HepG2 (cell line): Measurements from ENCODE around the gene PPIP5K1. TPM values are rescaled to one million over a fixed set of nuclear protein-coding genes. Genes with fewer than 3 reads are reported as not detected.

Experiments used
- ATAC-seq: fragments of 200-7000 bp; cut with Tn5 transposase; 3 replicates; pipeline ENCODE4 v1.9.1; 2020; ENCODE audit warnings: mild to moderate bottlenecking, moderate library complexity
- BruUV-seq: library from RNA; stranded (reverse); fragments of 400-500 nt; replicated peaks from 2 replicates; lab custom pipeline; 2021; lab: Mats Ljungman, UMichigan
- CTCF ChIA-PET: fragments of 300-600 bp; formaldehyde crosslinking; extraction: SDS; loops from one replicate; lab custom pipeline; 2021; ENCODE audit warnings: low total read pairs, inconsistent platforms, low intra/inter-chr PET ratio; lab: Yijun Ruan, JAX
- POLR2A ChIA-PET: fragments of 350-600 bp; sonication (Branson Sonifier 250); formaldehyde crosslinking; loops from one replicate; lab custom pipeline; 2020; ENCODE audit warnings: antibody characterized with exemption, inconsistent platforms; lab: Yijun Ruan, JAX
- DNase-seq: peaks from one replicate; pipeline ENCODE4 v3.0.0-alpha.2; 2015; ENCODE audit warnings: low spot score
- FAIRE-seq: peaks from 3 replicates; lab custom pipeline; 2011; peaks lifted over from hg19 to GRCh38; lab: Jason Lieb, UNC
- H2AFZ ChIP-seq: one replicate; pipeline ENCODE4 v1.6.1; 2011; ENCODE audit warnings: low read length, inconsistent platforms
- H3K27ac ChIP-seq: fragments of 300-600 bp; 3 replicates; pipeline ENCODE4 v1.8.0; 2011; ENCODE audit warnings: mixed run types, mild to moderate bottlenecking, mixed read lengths, low read length, inconsistent platforms; ENCODE audit not compliant: insufficient read depth; ENCODE audit errors: extremely low read length
- H3K27me3 ChIP-seq, 2 experiments: fragments of 200-600 bp in 1 of 2; 2 replicates in 1 of 2; 3 replicates in 1 of 2; pipeline versions ENCODE4 v1.6.0 to v1.8.0; 2011; ENCODE audit warnings: low read length in 2 of 2, mild to moderate bottlenecking in 2 of 2, moderate library complexity in 2 of 2, inconsistent platforms in 1 of 2; ENCODE audit not compliant: insufficient read depth in 2 of 2, control insufficient read depth in 1 of 2
- H3K36me3 ChIP-seq, 2 experiments: fragments of 200-600 bp in 1 of 2; replicated peaks in 1 of 2; 2 replicates in 1 of 2; 3 replicates in 1 of 2; pipeline versions ENCODE4 v1.5.1 to v1.8.0; 2011; ENCODE audit warnings: low read length in 2 of 2, inconsistent platforms in 1 of 2; ENCODE audit not compliant: insufficient read depth in 2 of 2, control insufficient read depth in 1 of 2
- H3K4me1 ChIP-seq: 2 replicates; pipeline ENCODE4 v1.5.1; 2012; ENCODE audit warnings: low read length, inconsistent platforms; ENCODE audit not compliant: insufficient read depth
- H3K4me2 ChIP-seq: 2 replicates; pipeline ENCODE4 v1.6.0; 2011; ENCODE audit warnings: low read depth, low read length, inconsistent platforms
- H3K4me3 ChIP-seq, 3 experiments: fragments of 200-600 bp in 1 of 3; sonication (generic), shearing (Covaris generic) in 1 of 3; replicated peaks in 1 of 3; 2 replicates each; pipeline ENCODE4 v1.5.1; 2011 to 2016; ENCODE audit warnings: low read length in 3 of 3, inconsistent platforms in 2 of 3, low read depth in 2 of 3, mild to moderate bottlenecking in 2 of 3, control low read depth in 1 of 3, mixed read lengths in 1 of 3; ENCODE audit not compliant: insufficient read depth in 1 of 3
- H3K79me2 ChIP-seq: one replicate; pipeline ENCODE4 v1.6.1; 2011; ENCODE audit warnings: low read length, inconsistent platforms; ENCODE audit not compliant: insufficient read depth
- H3K9ac ChIP-seq: 2 replicates; pipeline ENCODE4 v1.6.0; 2011; ENCODE audit warnings: mild to moderate bottlenecking, low read depth, low read length, inconsistent platforms; ENCODE audit not compliant: insufficient read depth
- H3K9me3 ChIP-seq: 2 replicates; pipeline ENCODE4 v1.5.1; 2012; ENCODE audit warnings: mild to moderate bottlenecking, low read length
- H4K20me1 ChIP-seq: 2 replicates; pipeline ENCODE4 v1.6.0; 2011; ENCODE audit warnings: inconsistent platforms, mild to moderate bottlenecking, low read length, moderate library complexity; ENCODE audit not compliant: insufficient read depth
- PCBP1 ChIP-seq: fragments of 200-400 bp; formaldehyde crosslinking; IDR thresholded peaks from 2 replicates; pipeline ENCODE4 v1.6.1; 2017; ENCODE audit warnings: mild to moderate bottlenecking, low read depth, low read length, borderline replicate concordance
- SNAPC2 ChIP-seq: sonication (generic); formaldehyde crosslinking; IDR thresholded peaks from 2 replicates; pipeline ENCODE4 v1.8.1; 2022; ENCODE audit warnings: mild to moderate bottlenecking, missing genetic modification reagents
- ZNF574 ChIP-seq: sonication (generic); formaldehyde crosslinking; IDR thresholded peaks from 2 replicates; pipeline ENCODE4 v1.4.0; 2020; ENCODE audit warnings: missing genetic modification reagents
- ZSCAN21 ChIP-seq: sonication (generic); formaldehyde crosslinking; IDR thresholded peaks from 2 replicates; pipeline ENCODE4 v1.8.0; 2022; ENCODE audit warnings: mild to moderate bottlenecking, missing genetic modification reagents, moderate library complexity, borderline replicate concordance
- WGBS: methylation state at CpG from one replicate; pipeline ENCODE4 v1.1.6; 2017; ENCODE audit warnings: low lambda C conversion rate; 5-methylcytosine and 5-hydroxymethylcytosine counted together
- in situ Hi-C: cut with HindIII; loops from 2 replicates; pipeline ENCODE4 v1.10.0; 2017; ENCODE audit warnings: low pct_unique_long_range_greater_than_20kb; ENCODE audit not compliant: extremely low pct_ligation_motif_present
- intact Hi-C: fragments of 100-400 bp; cut with micrococcal nuclease; formaldehyde crosslinking; loops from one replicate; pipeline ENCODE4 v1.10.0; 2022; ENCODE audit not compliant: unreplicated experiment
- polyA plus RNA-seq, 8 experiments: library from polyadenylated mRNA; depleted of rRNA in 3 of 8; stranded (reverse) in 7 of 8; unstranded in 1 of 8; fragments of >200 nt; fragmentation: Illumina TruSeq in 4 of 8; extraction: Trizol in 4 of 8; gene quantifications; 2 replicates each; pipeline versions ENCODE4 v1.2.1 to v1.2.3, GENCODE V29; 2011 to 2016; ENCODE audit warnings: low read depth in 4 of 8, missing spikeins in 1 of 8, mixed read lengths in 1 of 8; ENCODE audit not compliant: insufficient read depth in 1 of 8
- total RNA-seq, 5 experiments: library from RNA; depleted of rRNA; stranded (reverse); fragments of >200 nt; fragmentation: Illumina TruSeq; extraction: Trizol; gene quantifications; 2 replicates each; pipeline ENCODE4 v1.2.3, GENCODE V29; 2016; ENCODE audit warnings: low read depth in 1 of 5
- TF ChIP-seq, protein P1 (sequence below): sonication (generic); formaldehyde crosslinking; IDR thresholded peaks from 2 replicates; pipeline ENCODE4 v1.5.0; 2020; ENCODE audit warnings: mild to moderate bottlenecking, missing genetic modification reagents
- TF ChIP-seq, protein P2 (sequence below): sonication (generic); formaldehyde crosslinking; IDR thresholded peaks from 2 replicates; pipeline ENCODE4 v1.5.0; 2020; ENCODE audit warnings: mild to moderate bottlenecking, missing genetic modification reagents, borderline replicate concordance

Gene PPIP5K1
- total and polyA plus RNA-seq, 2 of the 13 experiments (the other 11 are each of a cell fraction or from before 2014, with no cell fraction given), result 9.9 to 10.9 TPM

DNA sequence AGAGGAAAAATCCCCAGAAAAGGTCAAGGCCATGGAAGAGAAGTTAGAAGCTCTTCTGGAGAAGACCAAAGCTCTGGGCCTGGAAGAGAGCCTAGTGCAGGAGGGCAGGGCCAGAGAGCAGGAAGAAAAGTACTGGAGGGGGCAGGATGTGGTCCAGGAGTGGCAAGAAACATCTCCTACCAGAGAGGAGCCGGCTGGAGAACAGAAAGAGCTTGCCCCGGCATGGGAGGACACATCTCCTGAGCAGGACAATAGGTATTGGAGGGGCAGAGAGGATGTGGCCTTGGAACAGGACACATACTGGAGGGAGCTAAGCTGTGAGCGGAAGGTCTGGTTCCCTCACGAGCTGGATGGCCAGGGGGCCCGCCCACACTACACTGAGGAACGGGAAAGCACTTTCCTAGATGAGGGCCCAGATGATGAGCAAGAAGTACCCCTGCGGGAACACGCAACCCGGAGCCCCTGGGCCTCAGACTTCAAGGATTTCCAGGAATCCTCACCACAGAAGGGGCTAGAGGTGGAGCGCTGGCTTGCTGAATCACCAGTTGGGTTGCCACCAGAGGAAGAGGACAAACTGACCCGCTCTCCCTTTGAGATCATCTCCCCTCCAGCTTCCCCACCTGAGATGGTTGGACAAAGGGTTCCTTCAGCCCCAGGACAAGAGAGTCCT is 63.6 kb downstream of the PPIP5K1 start (continued):
- TF ChIP-seq, protein P1, sequence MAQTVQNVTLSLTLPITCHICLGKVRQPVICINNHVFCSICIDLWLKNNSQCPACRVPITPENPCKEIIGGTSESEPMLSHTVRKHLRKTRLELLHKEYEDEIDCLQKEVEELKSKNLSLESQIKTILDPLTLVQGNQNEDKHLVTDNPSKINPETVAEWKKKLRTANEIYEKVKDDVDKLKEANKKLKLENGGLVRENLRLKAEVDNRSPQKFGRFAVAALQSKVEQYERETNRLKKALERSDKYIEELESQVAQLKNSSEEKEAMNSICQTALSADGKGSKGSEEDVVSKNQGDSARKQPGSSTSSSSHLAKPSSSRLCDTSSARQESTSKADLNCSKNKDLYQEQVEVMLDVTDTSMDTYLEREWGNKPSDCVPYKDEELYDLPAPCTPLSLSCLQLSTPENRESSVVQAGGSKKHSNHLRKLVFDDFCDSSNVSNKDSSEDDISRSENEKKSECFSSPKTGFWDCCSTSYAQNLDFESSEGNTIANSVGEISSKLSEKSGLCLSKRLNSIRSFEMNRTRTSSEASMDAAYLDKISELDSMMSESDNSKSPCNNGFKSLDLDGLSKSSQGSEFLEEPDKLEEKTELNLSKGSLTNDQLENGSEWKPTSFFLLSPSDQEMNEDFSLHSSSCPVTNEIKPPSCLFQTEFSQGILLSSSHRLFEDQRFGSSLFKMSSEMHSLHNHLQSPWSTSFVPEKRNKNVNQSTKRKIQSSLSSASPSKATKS (CRISPR knock-in tag), result no peak

GRCh38 chr15:43525131-43525530 is 64.9 kb downstream of the PPIP5K1 start:
- POLR2A ChIA-PET, result no interaction called here
- no peak for FAIRE-seq
- H3K4me1 ChIP-seq, result no peaks in the 10 kb centered on the region

More at GRCh38 chr15:43525131-43525530, 64.9 kb downstream of the PPIP5K1 start:
- no peak overlapping the region for H3K4me2 ChIP-seq
- no peak overlapping the region for H3K27ac ChIP-seq
- CTCF ChIA-PET, result no interaction called here
- no peak overlapping the region for H2AFZ ChIP-seq
- no peaks in the 10 kb centered on the region for H4K20me1 ChIP-seq
- H3K79me2 ChIP-seq, result no peaks in the 10 kb centered on the region
- H3K4me3 ChIP-seq, result no peak overlapping the region
- intact Hi-C loops (no loop called here), in situ Hi-C loops (no loop called here)
- no peaks in the 10 kb centered on the region for H3K36me3 ChIP-seq
- no TSS peak for BruUV-seq
- ATAC-seq, result no peak
- H3K9ac ChIP-seq, result no peak overlapping the region
- no peak for DNase-seq
- TF ChIP-seq, protein P2, sequence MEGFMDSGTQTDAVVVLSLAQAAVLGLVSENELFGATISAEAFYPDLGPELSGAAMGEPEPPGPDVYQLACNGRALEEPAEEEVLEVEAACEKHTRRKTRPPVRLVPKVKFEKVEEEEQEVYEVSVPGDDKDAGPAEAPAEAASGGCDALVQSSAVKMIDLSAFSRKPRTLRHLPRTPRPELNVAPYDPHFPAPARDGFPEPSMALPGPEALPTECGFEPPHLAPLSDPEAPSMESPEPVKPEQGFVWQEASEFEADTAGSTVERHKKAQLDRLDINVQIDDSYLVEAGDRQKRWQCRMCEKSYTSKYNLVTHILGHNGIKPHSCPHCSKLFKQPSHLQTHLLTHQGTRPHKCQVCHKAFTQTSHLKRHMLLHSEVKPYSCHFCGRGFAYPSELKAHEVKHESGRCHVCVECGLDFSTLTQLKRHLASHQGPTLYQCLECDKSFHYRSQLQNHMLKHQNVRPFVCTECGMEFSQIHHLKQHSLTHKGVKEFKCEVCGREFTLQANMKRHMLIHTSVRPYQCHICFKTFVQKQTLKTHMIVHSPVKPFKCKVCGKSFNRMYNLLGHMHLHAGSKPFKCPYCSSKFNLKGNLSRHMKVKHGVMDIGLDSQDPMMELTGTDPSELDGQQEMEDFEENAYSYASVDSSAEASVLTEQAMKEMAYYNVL (CRISPR knock-in tag), result no peak
- TF ChIP-seq PCBP1 (no peak), ZSCAN21 (CRISPR knock-in tag) (no peak), ZNF574 (no peak), SNAPC2 (CRISPR knock-in tag) (no peak)
- no peaks in the 10 kb centered on the region for H3K9me3 ChIP-seq
- WGBS, result 17% methylated on average over 3 of the region's 4 CpGs
- H3K27me3 ChIP-seq, result peaks cover 4 to 54% of the 10 kb centered on the region in 2 experiments; a peak in 4 of 5 replicates
